CD1c-positive myeloid dendritic cell (primary cell): ENCODE results near the gene IFNA16.
"Not testable (repeated sequence)": the region's sequence is repeated elsewhere in the genome, so short reads cannot be mapped to it uniquely, and the experiment has no call there.

Source experiments
- DNase-seq: peaks from one replicate; pipeline ENCODE4 v3.0.0-alpha.2; 2016; ENCODE audit errors: extremely low spot score

IFNA16 gene

DNA sequence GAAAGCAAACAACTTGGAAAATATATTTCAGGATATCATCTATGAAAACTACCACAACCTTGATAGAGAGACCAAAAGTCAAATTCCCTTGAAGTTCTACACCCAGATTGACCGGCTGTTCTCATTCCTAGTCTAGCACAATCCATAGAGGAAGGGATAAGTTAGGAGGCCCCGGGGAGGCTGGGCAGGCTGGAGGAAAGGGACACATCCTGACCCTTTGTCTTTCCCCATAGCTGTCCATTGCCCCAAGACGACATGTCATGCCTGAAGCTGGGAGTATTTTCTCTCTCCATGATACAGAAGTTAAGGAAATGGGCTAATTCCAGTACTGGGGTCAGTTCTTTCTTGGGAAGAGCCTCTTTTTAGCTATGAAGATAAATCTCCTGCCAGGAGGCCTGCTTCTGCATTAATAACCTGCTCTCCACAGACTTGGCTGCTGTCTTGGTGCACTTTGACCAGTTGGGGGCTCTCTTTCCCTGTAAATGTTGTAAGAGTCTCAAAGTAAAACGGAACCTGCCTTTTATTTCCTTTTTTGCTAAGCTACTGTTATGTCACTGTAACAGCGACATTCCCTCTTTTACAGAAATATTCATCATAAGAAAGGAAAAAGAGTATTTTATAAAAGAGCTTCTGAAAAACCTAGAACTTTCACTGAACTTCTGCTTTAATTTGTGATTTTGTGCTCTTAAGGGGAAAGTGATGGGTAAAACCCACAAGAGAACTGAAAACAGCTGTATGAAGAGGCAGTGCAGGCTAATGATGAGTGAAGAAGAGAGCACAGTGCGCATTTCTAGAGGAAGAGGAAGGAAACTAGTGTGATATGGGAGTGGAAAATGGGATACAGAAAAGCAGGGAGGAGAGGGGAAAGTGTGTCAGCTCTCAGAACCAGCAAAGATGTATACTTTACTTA is 22.0 kb downstream of the IFNA16 start:
- peak; percentile 60 for DNase-seq

GRCh38 chr9:21187487-21187886 is 29.6 kb downstream of the IFNA16 start, which contains the start of gene IFNA4:
Gene IFNA4 (minus strand): TSS chr9:21187587. CDS start chr9:21187531, 56 bp downstream.
- DNase-seq: not testable (repeated sequence)

DNA sequence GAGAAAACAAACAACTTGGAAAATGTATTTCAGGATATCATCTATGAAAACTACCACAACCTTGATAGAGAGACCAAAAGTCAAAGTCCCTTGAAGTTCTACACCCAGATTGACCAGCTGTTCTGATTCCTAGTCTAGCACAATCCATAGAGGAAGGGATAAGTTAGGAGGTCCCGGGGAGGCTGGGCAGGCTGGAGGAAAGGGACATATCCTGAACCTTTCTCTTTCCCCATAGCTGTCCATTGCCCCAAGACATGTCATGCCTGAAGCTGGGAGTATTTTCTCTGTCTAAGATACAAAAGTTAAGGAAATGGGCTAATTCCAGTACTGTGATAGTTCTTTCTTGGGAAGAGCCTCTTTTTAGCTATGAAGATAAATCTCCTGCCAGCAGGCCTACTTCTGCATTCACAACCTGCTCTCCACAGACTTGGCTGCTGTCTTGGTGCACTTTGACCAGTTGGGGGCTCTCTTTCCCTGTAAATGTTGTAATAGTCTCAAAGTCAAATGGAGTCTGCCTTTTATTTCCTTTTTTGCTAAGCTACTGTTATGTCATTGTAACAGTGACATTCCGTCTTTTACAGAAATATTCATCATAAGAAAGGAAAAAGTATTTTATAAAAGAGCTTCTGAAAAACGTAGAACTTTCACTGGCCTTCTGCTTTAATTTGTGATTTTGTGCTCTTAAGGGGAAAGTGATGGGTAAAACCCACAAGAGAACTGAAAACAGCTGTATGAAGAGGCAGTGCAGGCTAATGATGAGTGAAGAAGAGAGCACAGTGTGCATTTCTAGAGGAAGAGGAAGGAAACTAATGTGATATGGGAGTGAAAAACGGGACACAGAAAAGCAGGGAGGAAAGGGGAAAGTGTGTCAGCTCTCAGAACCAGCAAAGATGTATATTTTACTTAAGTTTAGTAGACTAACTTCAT is 34.0 kb downstream of the IFNA16 start:
- peak; percentile 61 for DNase-seq

- DNase-seq: no peak
Observed at GRCh38 chr9:21174671-21175070, 42.4 kb downstream of the IFNA16 start.

DNA sequence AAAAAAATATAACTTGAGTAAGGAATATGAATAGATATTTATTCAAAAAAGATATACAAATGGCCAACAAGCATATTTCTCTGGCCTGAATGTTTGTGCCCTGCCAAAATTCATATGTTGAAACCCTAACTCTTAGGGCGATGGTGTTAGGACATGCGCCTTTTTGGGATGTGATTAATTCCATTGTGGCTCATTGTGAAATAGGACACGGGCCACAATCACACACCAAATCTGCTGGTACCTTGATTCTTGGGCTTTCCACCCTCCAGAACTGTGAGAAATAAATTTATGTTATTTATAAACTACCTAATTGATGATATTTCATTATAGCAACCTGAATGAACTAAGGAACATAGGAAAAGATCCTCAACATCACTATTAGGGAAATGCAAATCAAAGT is 45.0 kb downstream of the IFNA16 start:
- DNase-seq: no peak

- no peak for DNase-seq
Observed at GRCh38 chr9:21171351-21171750, 45.8 kb downstream of the IFNA16 start.

GRCh38 chr9:21166560-21166959 is 50.6 kb downstream of the IFNA16 start, which contains the start of gene IFNA21:
Gene IFNA21 (minus strand): TSS chr9:21166660. CDS start chr9:21166612, 48 bp downstream.
- not testable (repeated sequence) for DNase-seq
